Brain microvascular endothelial cell (primary cell): ENCODE results near the gene CTNND2.

Source experiments
- DNase-seq: peaks from one replicate; pipeline ENCODE4 v3.0.0-alpha.2; 2020
- H3K27ac ChIP-seq: fragments of 250-450 bp; sonication (Bioruptor Pico); 2 replicates; pipeline ENCODE4 v1.5.1; 2020; ENCODE audit warnings: mild to moderate bottlenecking, moderate library complexity
- H3K27me3 ChIP-seq: fragments of 250-450 bp; sonication (Bioruptor Pico); replicated peaks from 2 replicates; pipeline ENCODE4 v1.5.1; 2020; ENCODE audit warnings: mild to moderate bottlenecking
- H3K36me3 ChIP-seq: fragments of 250-450 bp; sonication (Bioruptor Pico); replicated peaks from 2 replicates; pipeline ENCODE4 v1.5.1; 2020; ENCODE audit warnings: mild to moderate bottlenecking
- H3K4me3 ChIP-seq: 2 replicates; pipeline ENCODE4 v1.5.1; 2011; ENCODE audit warnings: low read depth, mild to moderate bottlenecking, control low read depth, low read length, moderate library complexity
- CTCF ChIP-seq: IDR thresholded peaks from 2 replicates; pipeline ENCODE4 v1.5.1; 2011; ENCODE audit warnings: low read depth, mild to moderate bottlenecking, moderate library complexity, low read length, control low read depth, inconsistent platforms; ENCODE audit errors: missing control alignments
- in situ Hi-C: cut with HindIII; loops from 2 replicates; pipeline ENCODE4 v1.10.0; 2017; ENCODE audit warnings: low sequenced_read_pairs, low pct_ligation_motif_present

The CTNND2 gene

GRCh38 chr5:11378461-11378860, 525.8 kb downstream of the CTNND2 start:
- DNase-seq = no peak
- no peak overlapping the region for H3K27ac ChIP-seq
- H3K36me3 ChIP-seq = no peaks in the 10 kb centered on the region
- in situ Hi-C loops = no loop called here
- no peak overlapping the region for H3K4me3 ChIP-seq
- no peaks in the 10 kb centered on the region for H3K27me3 ChIP-seq
- no peak for TF ChIP-seq CTCF

GRCh38 chr5:11377896-11378295, 526.4 kb downstream of the CTNND2 start:
- H3K36me3 ChIP-seq = no peaks in the 10 kb centered on the region
- H3K27ac ChIP-seq = no peak overlapping the region
- H3K4me3 ChIP-seq = no peak overlapping the region
- no peak for DNase-seq
- H3K27me3 ChIP-seq = no peaks in the 10 kb centered on the region
- in situ Hi-C loops = no loop called here
- no peak for TF ChIP-seq CTCF

GRCh38 chr5:11372191-11372590, 532.1 kb downstream of the CTNND2 start:
- in situ Hi-C loops = no loop called here
- no peak for TF ChIP-seq CTCF

GRCh38 chr5:11371021-11371420, 533.2 kb downstream of the CTNND2 start:
- Histone ChIP-seq H3K36me3 (no peaks in the 10 kb centered on the region), H3K4me3 (no peak overlapping the region), H3K27ac (no peak overlapping the region), H3K27me3 (no peaks in the 10 kb centered on the region)
- no peak for DNase-seq
- no peak for TF ChIP-seq CTCF
- in situ Hi-C loops = no loop called here

More at GRCh38 chr5:11372191-11372590, 532.1 kb downstream of the CTNND2 start:
- H3K27ac ChIP-seq = no peak overlapping the region
- H3K4me3 ChIP-seq = no peak overlapping the region
- H3K36me3 ChIP-seq = no peaks in the 10 kb centered on the region
- DNase-seq = no peak
- H3K27me3 ChIP-seq = no peaks in the 10 kb centered on the region

- in situ Hi-C loops = no loop called here
- no peak for TF ChIP-seq CTCF
- H3K4me3 ChIP-seq = no peak overlapping the region
Measured at GRCh38 chr5:11364531-11364930, 539.7 kb downstream of the CTNND2 start.

GRCh38 chr5:11363631-11364178, 540.5 kb downstream of the CTNND2 start:
- Histone ChIP-seq H3K27me3 (no peaks in the 10 kb centered on the region), H3K36me3 (no peaks in the 10 kb centered on the region), H3K27ac (no peak overlapping the region), H3K4me3 (no peak overlapping the region)
- in situ Hi-C loops = no loop called here
- no peak for DNase-seq
- TF ChIP-seq CTCF = no peak

More at GRCh38 chr5:11364531-11364930, 539.7 kb downstream of the CTNND2 start:
- DNase-seq = no peak
- Histone ChIP-seq H3K27ac (no peak overlapping the region), H3K36me3 (no peaks in the 10 kb centered on the region), H3K27me3 (no peaks in the 10 kb centered on the region)
